Prostate gland (tissue), 2 donors: ENCODE measurements around the gene ANKRD6. TPM values are rescaled to one million over a fixed set of nuclear protein-coding genes. Genes with fewer than 3 reads are reported as not detected.
"Not testable (repeated sequence)": the region's sequence is repeated elsewhere in the genome, so short reads cannot be mapped to it uniquely, and the experiment has no call there.

Source experiments
- DNase-seq: peaks from one replicate; pipeline ENCODE4 v3.0.0-alpha.2; 2019; ENCODE audit warnings: low spot score
- H3K27ac ChIP-seq, 2 donors: fragments of 200-600 bp; sonication (generic); 2 replicates each; pipeline ENCODE4 v1.5.1; 2017 to 2019
- H3K27me3 ChIP-seq: fragments of 200-600 bp; sonication (generic); replicated peaks from 2 replicates; pipeline ENCODE4 v1.5.1; 2019; ENCODE audit not compliant: insufficient read depth
- H3K36me3 ChIP-seq, 2 donors: fragments of 200-600 bp; sonication (generic); 1 replicate in 1 of 2; 2 replicates in 1 of 2; pipeline versions ENCODE4 v1.5.1 to v1.8.1; 2017 to 2019
- H3K4me1 ChIP-seq: fragments of 200-600 bp; sonication (generic); replicated peaks from 2 replicates; pipeline ENCODE4 v1.5.1; 2019
- H3K4me3 ChIP-seq, 2 donors: fragments of 200-600 bp; sonication (generic); 2 replicates each; pipeline ENCODE4 v1.5.1; 2017 to 2019
- H3K9me3 ChIP-seq: fragments of 200-600 bp; sonication (generic); 2 replicates; pipeline ENCODE4 v1.5.1; 2017
- CTCF ChIP-seq, 4 experiments: fragments of 200-600 bp in 2 of 4; fragments of 450-650 bp in 2 of 4; sonication (generic) in 2 of 4; IDR thresholded peaks; 1 replicate in 3 of 4; 2 replicates in 1 of 4; pipeline ENCODE4 v1.5.1; 2016 to 2019; ENCODE audit warnings: antibody characterized with exemption in 4 of 4, mild to moderate bottlenecking in 2 of 4, moderate library complexity in 2 of 4
- POLR2A ChIP-seq: fragments of 450-650 bp; IDR thresholded peaks from one replicate; pipeline ENCODE4 v1.6.1; 2016; ENCODE audit warnings: antibody characterized with exemption, mild to moderate bottlenecking
- POLR2AphosphoS5 ChIP-seq: sonication (generic); formaldehyde crosslinking; IDR thresholded peaks from one replicate; pipeline ENCODE4 v1.6.1; 2017; ENCODE audit warnings: antibody characterized with exemption
- WGBS: methylation state at CpG from one replicate; pipeline ENCODE4 v1.1.5; 2018; 5-methylcytosine and 5-hydroxymethylcytosine counted together
- intact Hi-C: fragments of 100-400 bp; cut with DNase I; formaldehyde crosslinking; loops from one replicate; pipeline ENCODE4 v1.14.2; 2022
- total RNA-seq, 2 donors: library from RNA; depleted of rRNA; stranded (reverse); fragments of >200 nt; gene quantifications; one replicate each; pipeline ENCODE4 v1.1.0, GENCODE V29; 2016

ANKRD6 gene
- total RNA-seq, 2 donors from 2014 or later, result 11.9 to 30.9 TPM

GRCh38 chr6:89616531-89616930 lies 183.6 kb downstream of the ANKRD6 start:
- no peaks in the 10 kb centered on the region for H3K4me1 ChIP-seq
- no peak overlapping the region for H3K27ac ChIP-seq
- H3K36me3 ChIP-seq, result no peaks in the 10 kb centered on the region
- intact Hi-C loops, result no loop called here
- no peaks in the 10 kb centered on the region for H3K9me3 ChIP-seq
- TF ChIP-seq CTCF (IDR thresholded peaks at IDR 0.05), result no peak
- H3K27me3 ChIP-seq, result no peaks in the 10 kb centered on the region
- no peak for DNase-seq
- 96% methylated on average over 5 of the region's 5 CpGs for WGBS
- no peak overlapping the region for H3K4me3 ChIP-seq

DNA sequence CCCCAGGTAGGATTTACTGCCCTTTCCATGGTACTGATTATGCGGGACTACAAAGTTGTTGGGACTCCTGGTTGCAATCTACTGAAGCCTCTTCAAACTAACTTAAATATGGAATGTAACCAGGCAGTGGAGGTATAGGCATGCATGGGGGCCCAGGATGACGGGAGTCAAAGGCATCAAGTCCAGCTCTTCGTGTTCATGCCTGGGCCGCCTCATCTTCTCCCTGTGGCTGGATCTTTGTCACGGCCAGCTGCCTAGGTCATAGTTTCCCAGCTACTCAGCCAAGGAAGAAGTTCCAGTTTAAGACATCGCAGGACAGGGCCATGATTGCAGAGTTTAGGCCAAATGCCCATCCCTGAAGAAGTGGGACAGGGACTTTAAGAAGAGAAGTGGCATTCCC lies 185.1 kb downstream of the ANKRD6 start:
- no peaks in the 10 kb centered on the region for H3K36me3 ChIP-seq
- no peak overlapping the region for H3K4me3 ChIP-seq
- no peak overlapping the region for H3K27ac ChIP-seq
- no peaks in the 10 kb centered on the region for H3K4me1 ChIP-seq
- intact Hi-C loops, result no loop called here
- no peaks in the 10 kb centered on the region for H3K27me3 ChIP-seq
- WGBS, result 93% methylated on average over 6 of the region's 6 CpGs
- no peaks in the 10 kb centered on the region for H3K9me3 ChIP-seq
- DNase-seq, result no peak
- TF ChIP-seq POLR2AphosphoS5 (no peak), POLR2A (no peak), CTCF (IDR thresholded peaks at IDR 0.05) (no peak)

DNA sequence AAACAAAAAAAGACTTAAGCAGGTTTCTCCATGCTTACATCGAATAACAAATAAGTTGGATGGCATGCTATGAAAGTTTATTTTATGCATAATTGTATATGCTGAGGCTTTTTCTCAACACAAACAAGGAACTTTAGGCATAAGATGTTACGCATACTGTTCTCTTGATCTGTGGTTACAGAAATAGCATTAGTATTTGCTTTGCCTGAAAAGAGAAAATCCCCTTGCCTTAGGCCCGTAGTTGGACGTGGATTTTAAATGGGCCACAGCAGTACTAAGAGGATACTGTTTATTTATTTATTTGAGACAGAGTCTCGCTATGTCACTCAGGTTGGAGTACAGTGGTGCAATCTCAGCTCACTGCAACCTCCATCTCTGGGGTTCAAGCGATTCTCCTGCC lies 186.6 kb downstream of the ANKRD6 start:
- 91% methylated on average over 6 of the region's 6 CpGs for WGBS
- Histone ChIP-seq H3K27me3 (no peaks in the 10 kb centered on the region), H3K9me3 (no peaks in the 10 kb centered on the region), H3K36me3 (no peaks in the 10 kb centered on the region), H3K27ac (no peak overlapping the region), H3K4me1 (no peaks in the 10 kb centered on the region), H3K4me3 (no peak overlapping the region)
- no peak for DNase-seq
- TF ChIP-seq POLR2A, result no peak
- intact Hi-C loops, result no loop called here

- DNase-seq, result no peak
- intact Hi-C loops, result no loop called here
- TF ChIP-seq POLR2AphosphoS5, result no peak
- no peaks in the 10 kb centered on the region for H3K9me3 ChIP-seq
- H3K27ac ChIP-seq, result no peak overlapping the region
- no peaks in the 10 kb centered on the region for H3K4me1 ChIP-seq
- H3K27me3 ChIP-seq, result no peaks in the 10 kb centered on the region
- 90% methylated on average over 8 of the region's 8 CpGs for WGBS
- H3K4me3 ChIP-seq, result no peak overlapping the region
- peaks cover 0 to 8% of the 10 kb centered on the region in 2 donors for H3K36me3 ChIP-seq
Observed at GRCh38 chr6:89623749-89624148, 190.8 kb downstream of the ANKRD6 start.

- intact Hi-C loops, result no loop called here
- Histone ChIP-seq H3K4me3 (no peak overlapping the region), H3K27ac (no peak overlapping the region), H3K4me1 (no peaks in the 10 kb centered on the region), H3K9me3 (no peaks in the 10 kb centered on the region), H3K36me3 (peaks cover 0 to 8% of the 10 kb centered on the region in 2 donors), H3K27me3 (no peaks in the 10 kb centered on the region)
- WGBS, result 72% methylated on average over 9 of the region's 9 CpGs
- DNase-seq, result no peak
- TF ChIP-seq POLR2AphosphoS5 (no peak), CTCF (IDR thresholded peaks at IDR 0.05) (no peak), POLR2A (no peak)
Observed at GRCh38 chr6:89630488-89630887, 197.5 kb downstream of the ANKRD6 start.

GRCh38 chr6:89636412-89636811 lies 203.5 kb downstream of the ANKRD6 start:
- WGBS, result 95% methylated on average over 3 of the region's 3 CpGs
- H3K9me3 ChIP-seq, H3K27ac ChIP-seq, intact Hi-C loops, H3K36me3 ChIP-seq, H3K4me3 ChIP-seq, H3K4me1 ChIP-seq, H3K27me3 ChIP-seq, DNase-seq: not testable (repeated sequence)

DNA sequence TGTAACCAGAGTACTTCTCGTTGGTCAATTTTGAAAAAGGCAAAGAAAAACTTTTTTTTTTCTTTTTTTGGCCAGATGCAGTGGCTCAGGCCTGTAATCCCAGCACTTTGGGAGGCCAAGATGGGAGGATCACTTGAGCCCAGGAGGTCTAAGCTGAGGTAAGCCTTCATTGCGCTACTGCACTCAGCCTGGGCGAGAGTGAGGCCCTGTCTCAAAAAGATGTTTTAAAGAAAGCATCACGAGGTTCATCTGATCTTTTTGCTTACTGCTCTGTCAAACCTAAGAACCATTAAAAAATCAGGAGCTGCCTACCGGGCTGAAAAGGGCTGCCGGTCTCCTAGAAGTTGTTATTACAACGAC lies 205.0 kb downstream of the ANKRD6 start:
- intact Hi-C loops, result no loop called here
- Histone ChIP-seq H3K27me3 (no peaks in the 10 kb centered on the region), H3K27ac (peak overlapping the region; percentile 94 to 95), H3K36me3 (no peaks in the 10 kb centered on the region), H3K9me3 (no peaks in the 10 kb centered on the region), H3K4me1 (peaks cover 5% of the 10 kb centered on the region), H3K4me3 (peak overlapping the region; percentile 52 to 68)
- no peak for DNase-seq
- whole genome bisulfite sequencing, result 13% methylated on average over 7 of the region's 7 CpGs
- no peak for TF ChIP-seq CTCF (IDR thresholded peaks at IDR 0.05)
- no peak for TF ChIP-seq POLR2AphosphoS5
- no peak for TF ChIP-seq POLR2A
